ENCODE measurements around the gene ACSL6. TPM values are rescaled to one million over a fixed set of nuclear protein-coding genes. Genes with fewer than 3 reads are reported as not detected.

The ACSL6 gene
- total RNA-seq, 2 donors from 2014 or later, result 0.04 to 0.73 TPM

DNA sequence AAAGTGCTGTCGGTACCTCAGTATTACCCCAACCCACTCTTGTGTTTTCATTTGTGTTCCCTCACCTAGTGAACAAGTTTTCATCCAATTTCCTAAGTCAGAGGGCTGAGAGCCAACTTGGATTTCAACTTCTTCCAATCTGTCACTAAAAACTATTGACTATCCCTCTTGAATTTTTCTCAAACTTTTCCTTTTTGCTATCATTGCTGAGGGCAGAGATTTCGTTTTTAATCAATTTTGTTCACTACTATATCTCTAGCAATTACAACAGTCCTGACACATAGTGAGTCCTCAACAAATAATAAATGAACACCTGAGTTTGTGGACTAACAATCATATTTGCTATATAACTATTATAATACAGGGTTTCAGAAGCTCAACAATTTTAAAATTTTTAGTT lies 95.0 kb downstream of the ACSL6 start:
- Mint-ChIP-seq H3K27me3 (ENCODE audit: insufficient read depth) (no peaks in the 10 kb centered on the region), H3K27ac (no peak overlapping the region), H3K4me1 (no peaks in the 10 kb centered on the region), H3K36me3 (ENCODE audit: low read depth) (no peaks in the 10 kb centered on the region), H3K4me3 (no peak overlapping the region), H3K9me3 (no peaks in the 10 kb centered on the region)
- Histone ChIP-seq H3K36me3 (ENCODE audit: control insufficient read depth, insufficient read depth, low read length) (no peaks in the 10 kb centered on the region), H3K27ac (ENCODE audit: low read depth, low read length) (no peak overlapping the region), H3K9me3 (ENCODE audit: control insufficient read depth, low read length) (no peaks in the 10 kb centered on the region), H3K4me1 (ENCODE audit: control insufficient read depth, insufficient read depth, low read length) (no peaks in the 10 kb centered on the region), H3K9ac (ENCODE audit: extremely low read depth, low read length, poor library complexity, severe bottlenecking) (no peak overlapping the region), H3K4me3 (ENCODE audit: low read length) (no peak overlapping the region), H3K27me3 (ENCODE audit: control insufficient read depth, insufficient read depth, low read length, poor library complexity, severe bottlenecking) (no peaks in the 10 kb centered on the region)
- no peak for DNase-seq
- TF ChIP-seq, protein P1, sequence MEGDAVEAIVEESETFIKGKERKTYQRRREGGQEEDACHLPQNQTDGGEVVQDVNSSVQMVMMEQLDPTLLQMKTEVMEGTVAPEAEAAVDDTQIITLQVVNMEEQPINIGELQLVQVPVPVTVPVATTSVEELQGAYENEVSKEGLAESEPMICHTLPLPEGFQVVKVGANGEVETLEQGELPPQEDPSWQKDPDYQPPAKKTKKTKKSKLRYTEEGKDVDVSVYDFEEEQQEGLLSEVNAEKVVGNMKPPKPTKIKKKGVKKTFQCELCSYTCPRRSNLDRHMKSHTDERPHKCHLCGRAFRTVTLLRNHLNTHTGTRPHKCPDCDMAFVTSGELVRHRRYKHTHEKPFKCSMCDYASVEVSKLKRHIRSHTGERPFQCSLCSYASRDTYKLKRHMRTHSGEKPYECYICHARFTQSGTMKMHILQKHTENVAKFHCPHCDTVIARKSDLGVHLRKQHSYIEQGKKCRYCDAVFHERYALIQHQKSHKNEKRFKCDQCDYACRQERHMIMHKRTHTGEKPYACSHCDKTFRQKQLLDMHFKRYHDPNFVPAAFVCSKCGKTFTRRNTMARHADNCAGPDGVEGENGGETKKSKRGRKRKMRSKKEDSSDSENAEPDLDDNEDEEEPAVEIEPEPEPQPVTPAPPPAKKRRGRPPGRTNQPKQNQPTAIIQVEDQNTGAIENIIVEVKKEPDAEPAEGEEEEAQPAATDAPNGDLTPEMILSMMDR (conservative IDR thresholded peaks at IDR 0.05), result no peak
- WGBS, 2 experiments (ENCODE audit: insufficient coverage in 1 of 2, insufficient read length in 1 of 2), result 61% methylated on average over 2 of the region's 2 CpGs; no CpG with 5 or more reads in 1 of the 2 experiments

DNA sequence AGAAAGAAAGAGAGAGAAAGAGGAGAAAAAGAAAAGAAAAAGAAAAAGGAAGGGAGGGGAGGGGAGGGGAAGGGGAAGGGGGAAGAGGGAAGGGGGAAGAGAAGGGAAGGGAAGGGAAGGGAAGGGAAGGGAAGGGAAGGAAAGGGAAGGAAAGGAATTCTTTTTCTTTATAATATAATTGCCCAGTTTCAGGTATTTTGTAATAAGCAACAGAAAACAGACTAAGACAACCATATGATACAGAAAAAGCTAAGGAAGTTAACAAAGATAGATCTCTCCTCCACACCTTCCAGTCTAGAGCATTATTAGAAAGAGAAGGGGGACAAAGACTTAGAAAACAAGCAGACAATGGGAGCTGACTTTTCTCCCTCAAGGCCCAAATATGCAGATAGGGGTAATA lies 97.0 kb downstream of the ACSL6 start:
- TF ChIP-seq, protein P1 (conservative IDR thresholded peaks at IDR 0.05), result no peak
- Histone ChIP-seq H3K9ac (ENCODE audit: extremely low read depth, low read length, poor library complexity, severe bottlenecking) (no peak overlapping the region), H3K36me3 (ENCODE audit: control insufficient read depth, insufficient read depth, low read length) (no peaks in the 10 kb centered on the region), H3K27ac (ENCODE audit: low read depth, low read length) (no peak overlapping the region), H3K9me3 (ENCODE audit: control insufficient read depth, low read length) (no peaks in the 10 kb centered on the region), H3K4me3 (ENCODE audit: low read length) (no peak overlapping the region), H3K27me3 (ENCODE audit: control insufficient read depth, insufficient read depth, low read length, poor library complexity, severe bottlenecking) (no peaks in the 10 kb centered on the region), H3K4me1 (ENCODE audit: control insufficient read depth, insufficient read depth, low read length) (no peaks in the 10 kb centered on the region)
- DNase-seq, result no peak
- no peaks in the 10 kb centered on the region for H3K27me3 Mint-ChIP-seq (ENCODE audit: insufficient read depth)
- no peaks in the 10 kb centered on the region for H3K4me1 Mint-ChIP-seq
- no peak overlapping the region for H3K4me3 Mint-ChIP-seq
- no peaks in the 10 kb centered on the region for H3K9me3 Mint-ChIP-seq
- H3K36me3 Mint-ChIP-seq (ENCODE audit: low read depth), result no peaks in the 10 kb centered on the region
- H3K27ac Mint-ChIP-seq, result no peak overlapping the region

GRCh38 chr5:131913603-131914002 lies 97.9 kb downstream of the ACSL6 start:
- 78 to 79% methylated on average over 2 to 3 of the region's 3 CpGs for WGBS, 2 experiments (ENCODE audit: insufficient coverage in 1 of 2, insufficient read length in 1 of 2)
- Histone ChIP-seq H3K27ac (ENCODE audit: low read depth, low read length) (no peak overlapping the region), H3K36me3 (ENCODE audit: control insufficient read depth, insufficient read depth, low read length) (no peaks in the 10 kb centered on the region), H3K27me3 (ENCODE audit: control insufficient read depth, insufficient read depth, low read length, poor library complexity, severe bottlenecking) (no peaks in the 10 kb centered on the region), H3K4me1 (ENCODE audit: control insufficient read depth, insufficient read depth, low read length) (no peaks in the 10 kb centered on the region), H3K4me3 (ENCODE audit: low read length) (no peak overlapping the region), H3K9ac (ENCODE audit: extremely low read depth, low read length, poor library complexity, severe bottlenecking) (no peak overlapping the region), H3K9me3 (ENCODE audit: control insufficient read depth, low read length) (no peaks in the 10 kb centered on the region)
- Mint-ChIP-seq H3K9me3 (no peaks in the 10 kb centered on the region), H3K27me3 (ENCODE audit: insufficient read depth) (no peaks in the 10 kb centered on the region), H3K36me3 (ENCODE audit: low read depth) (no peaks in the 10 kb centered on the region), H3K27ac (no peak overlapping the region), H3K4me1 (no peaks in the 10 kb centered on the region), H3K4me3 (no peak overlapping the region)
- DNase-seq, result no peak
- TF ChIP-seq, protein P1 (conservative IDR thresholded peaks at IDR 0.05), result no peak

Data from endodermal cell (in vitro differentiated cells).